Measurements from ENCODE around the gene KIF4B.
"Not testable (repeated sequence)": the region's sequence is repeated elsewhere in the genome, so short reads cannot be mapped to it uniquely, and the experiment has no call there.

The KIF4B gene

GRCh38 chr5:154995679-154996078 lies 17.9 kb upstream of the KIF4B start:
- Mint-ChIP-seq H3K4me3 (no peak overlapping the region), H3K4me1 (ENCODE audit: low read depth) (no peaks in the 10 kb centered on the region), H3K36me3 (no peaks in the 10 kb centered on the region), H3K9me3 (ENCODE audit: low read depth) (no peaks in the 10 kb centered on the region), H3K27me3 (peaks cover 4% of the 10 kb centered on the region), H3K27ac (no peak overlapping the region)

DNA sequence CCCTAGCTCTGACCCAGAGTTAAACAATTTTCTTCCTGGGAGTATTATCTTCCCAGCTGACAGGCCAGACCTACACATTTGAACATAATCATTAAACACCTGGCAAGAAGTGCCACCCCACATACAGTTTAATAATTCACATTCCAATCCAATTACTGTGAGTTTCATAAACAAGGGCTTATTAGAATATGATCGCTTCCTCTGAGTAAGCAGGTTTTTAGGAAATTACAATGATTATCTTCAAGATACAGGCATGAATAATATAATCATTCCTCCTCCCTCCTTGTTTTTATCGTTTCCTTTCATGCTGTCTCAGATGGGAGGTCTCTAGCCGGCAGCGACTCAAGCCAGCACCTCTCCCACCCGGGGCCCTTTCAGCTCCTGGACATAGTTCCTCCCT lies 15.8 kb upstream of the KIF4B start:
- no peak overlapping the region for H3K27ac Mint-ChIP-seq
- H3K27me3 Mint-ChIP-seq: peaks cover 14% of the 10 kb centered on the region
- H3K4me3 Mint-ChIP-seq: no peak overlapping the region
- H3K9me3 Mint-ChIP-seq (ENCODE audit: low read depth): no peaks in the 10 kb centered on the region
- no peaks in the 10 kb centered on the region for H3K4me1 Mint-ChIP-seq (ENCODE audit: low read depth)
- H3K36me3 Mint-ChIP-seq: no peaks in the 10 kb centered on the region

- H3K27me3 Mint-ChIP-seq: peaks cover 16% of the 10 kb centered on the region
- no peak overlapping the region for H3K4me3 Mint-ChIP-seq
- H3K4me1 Mint-ChIP-seq (ENCODE audit: low read depth): no peaks in the 10 kb centered on the region
- H3K27ac Mint-ChIP-seq: no peak overlapping the region
- no peaks in the 10 kb centered on the region for H3K36me3 Mint-ChIP-seq
- H3K9me3 Mint-ChIP-seq (ENCODE audit: low read depth): no peaks in the 10 kb centered on the region
Measured at GRCh38 chr5:154999865-155000264, 13.7 kb upstream of the KIF4B start.

DNA sequence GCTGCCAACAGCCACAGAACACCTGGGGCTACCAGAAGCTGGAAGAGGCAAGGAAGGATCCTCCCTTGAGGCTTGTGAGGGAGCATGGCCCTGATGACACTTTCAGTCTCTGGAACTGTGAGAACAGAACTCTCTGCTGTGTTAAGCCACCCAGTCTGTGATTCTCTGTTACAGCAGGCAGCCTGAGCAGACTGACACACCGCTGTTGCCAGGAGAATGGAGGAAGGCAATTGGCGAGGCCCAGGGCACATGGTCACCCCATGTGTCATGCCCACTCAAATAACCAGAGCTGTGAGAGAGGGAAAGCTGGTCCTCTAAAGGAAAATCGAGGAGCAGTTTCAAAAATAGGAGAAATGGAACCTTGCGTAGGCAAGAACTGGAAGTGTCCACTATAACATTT lies 12.0 kb upstream of the KIF4B start:
- Mint-ChIP-seq H3K27ac (no peak overlapping the region), H3K36me3 (no peaks in the 10 kb centered on the region), H3K4me3 (no peak overlapping the region), H3K27me3 (peaks cover 17% of the 10 kb centered on the region), H3K4me1 (ENCODE audit: low read depth) (no peaks in the 10 kb centered on the region), H3K9me3 (ENCODE audit: low read depth) (no peaks in the 10 kb centered on the region)

GRCh38 chr5:155002722-155003121 lies 10.8 kb upstream of the KIF4B start:
- H3K9me3 Mint-ChIP-seq (ENCODE audit: low read depth); H3K27ac Mint-ChIP-seq; H3K4me1 Mint-ChIP-seq (ENCODE audit: low read depth); H3K36me3 Mint-ChIP-seq; H3K4me3 Mint-ChIP-seq: not testable (repeated sequence)
- peaks cover 17% of the 10 kb centered on the region for H3K27me3 Mint-ChIP-seq

DNA sequence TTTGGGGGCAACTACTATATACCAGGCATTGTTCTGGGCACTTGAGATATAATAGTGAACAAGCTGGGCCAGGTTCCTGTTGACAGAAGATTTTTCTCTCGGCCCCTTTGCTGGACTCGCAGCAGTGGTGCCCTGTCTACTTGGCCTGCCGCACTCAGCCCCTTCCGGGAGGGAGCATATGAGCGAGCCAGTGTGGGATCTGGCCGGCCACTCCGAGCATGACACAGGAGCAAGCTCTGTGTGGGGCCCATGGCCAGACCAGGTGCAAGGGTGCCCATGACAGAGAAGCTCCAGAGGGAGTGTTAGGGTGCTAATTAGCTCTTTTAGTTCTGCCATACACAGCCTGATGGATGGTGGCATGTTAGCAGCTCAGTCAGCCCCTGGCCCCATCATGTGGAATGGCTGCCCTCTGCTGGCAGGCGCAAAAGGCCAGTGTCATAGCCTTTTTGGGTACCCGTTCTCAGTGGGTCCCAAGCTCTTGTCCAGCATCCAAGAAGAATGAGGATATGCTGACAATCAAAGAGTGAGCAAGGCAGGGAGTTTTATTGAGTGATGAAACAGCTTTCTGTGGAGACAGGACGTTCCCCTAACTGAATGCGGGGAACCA lies 9.3 kb upstream of the KIF4B start:
- no peaks in the 10 kb centered on the region for H3K36me3 Mint-ChIP-seq
- peaks cover 16% of the 10 kb centered on the region for H3K27me3 Mint-ChIP-seq
- no peak overlapping the region for H3K27ac Mint-ChIP-seq
- H3K4me3 Mint-ChIP-seq: no peak overlapping the region
- H3K4me1 Mint-ChIP-seq (ENCODE audit: low read depth): no peaks in the 10 kb centered on the region
- no peaks in the 10 kb centered on the region for H3K9me3 Mint-ChIP-seq (ENCODE audit: low read depth)

- not testable (repeated sequence) for H3K9me3 Mint-ChIP-seq (ENCODE audit: low read depth); H3K36me3 Mint-ChIP-seq; H3K4me3 Mint-ChIP-seq; H3K4me1 Mint-ChIP-seq (ENCODE audit: low read depth); H3K27ac Mint-ChIP-seq
- peaks cover 14% of the 10 kb centered on the region for H3K27me3 Mint-ChIP-seq
Measured at GRCh38 chr5:155006265-155006664, 7.3 kb upstream of the KIF4B start.

DNA sequence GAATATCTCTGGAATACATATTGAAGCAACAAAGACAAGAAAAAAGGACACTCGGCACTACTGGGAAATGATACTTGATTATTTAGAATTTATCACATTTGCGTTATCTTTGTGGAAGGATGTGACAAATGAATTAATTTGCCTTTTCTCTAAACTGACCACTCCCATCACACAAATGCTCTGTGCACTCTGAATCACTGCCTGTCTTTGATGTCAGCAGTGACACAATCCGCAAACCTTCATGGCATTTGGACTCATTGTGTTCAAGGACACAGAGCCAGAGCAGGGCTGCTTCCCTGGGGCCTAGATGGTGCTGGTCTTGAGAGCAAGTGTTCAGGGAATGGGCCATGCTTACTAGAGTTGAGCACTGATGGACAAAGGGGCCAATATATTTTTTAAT lies 4.9 kb upstream of the KIF4B start:
- Mint-ChIP-seq H3K27me3 (peaks cover 12% of the 10 kb centered on the region), H3K4me3 (no peak overlapping the region), H3K27ac (no peak overlapping the region), H3K36me3 (no peaks in the 10 kb centered on the region), H3K9me3 (ENCODE audit: low read depth) (no peaks in the 10 kb centered on the region), H3K4me1 (ENCODE audit: low read depth) (no peaks in the 10 kb centered on the region)

GRCh38 chr5:155010881-155011280 lies 2.7 kb upstream of the KIF4B start:
- Mint-ChIP-seq H3K9me3 (ENCODE audit: low read depth) (no peaks in the 10 kb centered on the region), H3K27me3 (peaks cover 17% of the 10 kb centered on the region), H3K4me3 (no peak overlapping the region), H3K36me3 (no peaks in the 10 kb centered on the region), H3K4me1 (ENCODE audit: low read depth) (no peaks in the 10 kb centered on the region), H3K27ac (no peak overlapping the region)

DNA sequence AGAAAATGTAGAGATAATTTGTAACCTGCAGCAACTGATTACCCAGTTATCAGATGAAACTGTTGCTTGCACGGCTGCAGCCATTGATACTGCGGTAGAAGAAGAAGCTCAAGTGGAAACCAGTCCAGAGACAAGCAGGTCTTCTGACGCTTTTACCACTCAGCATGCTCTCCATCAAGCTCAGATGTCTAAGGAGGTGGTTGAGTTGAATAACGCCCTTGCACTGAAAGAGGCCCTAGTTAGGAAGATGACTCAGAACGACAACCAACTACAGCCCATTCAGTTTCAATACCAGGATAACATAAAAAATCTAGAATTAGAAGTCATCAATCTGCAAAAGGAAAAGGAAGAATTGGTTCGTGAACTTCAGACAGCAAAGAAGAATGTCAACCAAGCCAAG lies 1.7 kb downstream of the KIF4B start:
- H3K27ac Mint-ChIP-seq: no peak overlapping the region
- H3K4me3 Mint-ChIP-seq: no peak overlapping the region
- H3K27me3 Mint-ChIP-seq: peaks cover 13% of the 10 kb centered on the region
- H3K9me3 Mint-ChIP-seq (ENCODE audit: low read depth): no peaks in the 10 kb centered on the region
- H3K4me1 Mint-ChIP-seq (ENCODE audit: low read depth): no peaks in the 10 kb centered on the region
- no peaks in the 10 kb centered on the region for H3K36me3 Mint-ChIP-seq

GRCh38 chr5:155017610-155018009 lies 4.1 kb downstream of the KIF4B start:
- Mint-ChIP-seq H3K4me3 (no peak overlapping the region), H3K36me3 (no peaks in the 10 kb centered on the region), H3K27me3 (peaks cover 8% of the 10 kb centered on the region), H3K4me1 (ENCODE audit: low read depth) (no peaks in the 10 kb centered on the region), H3K9me3 (ENCODE audit: low read depth) (no peaks in the 10 kb centered on the region), H3K27ac (no peak overlapping the region)

GRCh38 chr5:155019601-155020226 lies 6.2 kb downstream of the KIF4B start:
- no peaks in the 10 kb centered on the region for H3K9me3 Mint-ChIP-seq (ENCODE audit: low read depth)
- no peak overlapping the region for H3K27ac Mint-ChIP-seq
- H3K36me3 Mint-ChIP-seq: no peaks in the 10 kb centered on the region
- H3K4me1 Mint-ChIP-seq (ENCODE audit: low read depth): no peaks in the 10 kb centered on the region
- peaks cover 8% of the 10 kb centered on the region for H3K27me3 Mint-ChIP-seq
- no peak overlapping the region for H3K4me3 Mint-ChIP-seq

DNA sequence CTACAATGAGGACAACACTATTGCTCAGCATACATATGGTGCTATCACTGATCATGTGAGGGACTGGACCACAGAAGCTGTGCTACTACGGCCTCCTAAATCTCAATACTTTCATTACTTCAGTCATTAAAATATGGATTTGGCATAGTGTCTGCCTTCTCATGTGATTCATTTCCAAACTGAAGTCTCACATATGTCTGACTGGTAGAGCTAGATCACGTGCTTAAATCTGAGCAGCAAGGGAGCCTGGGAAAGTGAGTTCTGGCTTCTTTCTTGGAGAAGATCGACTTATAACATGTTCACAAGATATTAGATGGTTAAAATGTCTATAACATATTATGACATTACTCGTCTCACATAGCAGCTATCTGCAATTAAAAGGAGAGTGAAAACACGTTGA lies 8.3 kb downstream of the KIF4B start:
- Mint-ChIP-seq H3K27me3 (peaks cover 5% of the 10 kb centered on the region), H3K27ac (no peak overlapping the region), H3K4me1 (ENCODE audit: low read depth) (no peaks in the 10 kb centered on the region), H3K36me3 (no peaks in the 10 kb centered on the region), H3K9me3 (ENCODE audit: low read depth) (no peaks in the 10 kb centered on the region), H3K4me3 (no peak overlapping the region)

GRCh38 chr5:155023320-155023719 lies 9.8 kb downstream of the KIF4B start:
- H3K36me3 Mint-ChIP-seq: no peaks in the 10 kb centered on the region
- peaks cover 3% of the 10 kb centered on the region for H3K9me3 Mint-ChIP-seq (ENCODE audit: low read depth)
- H3K27ac Mint-ChIP-seq: no peak overlapping the region
- no peak overlapping the region for H3K4me3 Mint-ChIP-seq
- H3K27me3 Mint-ChIP-seq: peaks cover 5% of the 10 kb centered on the region
- no peaks in the 10 kb centered on the region for H3K4me1 Mint-ChIP-seq (ENCODE audit: low read depth)

DNA sequence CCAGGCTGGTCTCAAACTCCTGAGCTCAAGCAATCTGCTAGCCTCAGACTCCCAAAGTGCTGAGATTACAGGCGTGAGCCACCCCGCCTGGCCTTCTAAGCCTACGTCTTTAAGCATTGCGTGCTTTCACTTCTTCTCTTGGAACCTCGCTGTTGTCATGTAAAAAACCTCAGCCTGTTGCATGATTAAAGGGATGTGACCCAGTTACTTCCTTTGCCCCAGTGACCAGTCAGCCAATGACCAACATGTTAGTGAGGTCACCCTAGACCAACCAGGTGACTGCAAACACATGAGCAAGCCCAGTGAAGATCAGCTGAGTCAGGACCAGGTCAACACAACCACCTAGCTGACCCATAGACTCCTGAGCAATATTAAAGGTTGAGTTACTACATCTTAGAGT lies 10.5 kb downstream of the KIF4B start:
- H3K9me3 Mint-ChIP-seq (ENCODE audit: low read depth): peaks cover 10% of the 10 kb centered on the region
- peaks cover 5% of the 10 kb centered on the region for H3K27me3 Mint-ChIP-seq
- H3K36me3 Mint-ChIP-seq: no peaks in the 10 kb centered on the region
- no peak overlapping the region for H3K4me3 Mint-ChIP-seq
- no peak overlapping the region for H3K27ac Mint-ChIP-seq
- H3K4me1 Mint-ChIP-seq (ENCODE audit: low read depth): no peaks in the 10 kb centered on the region

- H3K27me3 Mint-ChIP-seq: peaks cover 5% of the 10 kb centered on the region
- no peak overlapping the region for H3K4me3 Mint-ChIP-seq
- no peaks in the 10 kb centered on the region for H3K36me3 Mint-ChIP-seq
Measured at GRCh38 chr5:155025895-155026294, 12.3 kb downstream of the KIF4B start.

More at GRCh38 chr5:155025895-155026294, 12.3 kb downstream of the KIF4B start:
- Mint-ChIP-seq H3K4me1 (ENCODE audit: low read depth) (no peaks in the 10 kb centered on the region), H3K27ac (no peak overlapping the region), H3K9me3 (ENCODE audit: low read depth) (peaks cover 11% of the 10 kb centered on the region)

Data from activated naive CD8-positive, alpha-beta T cell (primary cell).